Measurements from ENCODE around the gene HPCA.
"Not testable (repeated sequence)": the region's sequence is repeated elsewhere in the genome, so short reads cannot be mapped to it uniquely, and the experiment has no call there.

The HPCA gene

DNA sequence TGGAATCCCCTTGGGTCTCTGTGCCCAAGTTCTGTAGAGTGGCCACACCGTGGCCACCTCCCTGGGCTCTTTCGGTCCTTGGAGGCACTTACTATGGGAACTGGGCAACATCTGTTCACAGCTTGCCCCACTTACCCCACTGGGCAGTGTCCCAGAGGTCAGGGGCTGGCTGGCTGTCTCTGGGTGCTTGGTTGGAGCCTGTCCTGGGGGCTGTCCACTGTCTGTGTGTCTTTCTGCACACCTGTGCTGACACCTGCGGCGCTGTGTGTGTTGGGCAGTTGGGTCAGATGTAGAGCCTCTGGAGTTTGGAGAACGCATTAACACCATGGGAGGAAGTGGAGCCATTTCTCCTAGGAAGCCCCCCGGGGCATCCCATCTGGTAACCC, 16.2 kb downstream of the HPCA start:
- DNase-seq (ENCODE audit: low spot score): no peak

DNA sequence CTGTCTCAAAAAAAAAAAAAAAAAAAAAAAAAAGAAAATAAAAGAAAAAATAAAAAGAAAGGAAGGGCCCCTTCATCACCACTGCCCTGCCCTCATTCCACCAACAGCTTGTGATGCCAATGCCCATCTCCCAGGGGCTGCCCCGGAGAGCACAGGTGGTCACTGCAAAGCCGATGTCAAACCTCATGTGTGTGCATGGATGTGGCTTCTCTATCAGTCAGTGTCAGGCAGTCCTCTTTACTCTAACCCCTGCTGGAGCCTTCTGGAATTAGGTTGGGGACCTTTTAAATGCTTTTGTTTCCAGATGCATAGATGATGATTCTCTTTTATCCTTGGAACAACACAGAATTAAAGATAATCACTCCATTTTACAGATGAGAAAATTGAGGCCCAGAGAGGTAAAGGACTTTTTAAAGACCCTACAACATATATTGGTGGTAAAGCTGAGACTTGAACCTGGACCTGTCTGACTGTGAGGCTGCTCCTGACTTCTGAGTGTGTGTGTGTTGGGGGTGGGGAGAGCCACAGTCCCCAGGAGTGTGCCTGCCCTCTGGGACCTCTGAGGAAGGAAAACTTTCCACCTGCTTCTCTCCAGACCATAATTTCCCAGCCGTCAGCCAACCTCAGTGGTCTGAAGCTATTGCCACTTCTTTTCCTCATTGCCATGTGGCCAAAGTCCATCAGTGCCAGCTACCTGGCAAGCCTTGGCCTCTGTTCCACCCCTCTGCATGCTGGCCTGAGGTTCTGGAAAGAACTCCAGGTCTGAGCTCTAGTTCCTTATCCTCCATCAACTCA, 17.9 kb downstream of the HPCA start:
- no peak for DNase-seq (ENCODE audit: low spot score)

DNA sequence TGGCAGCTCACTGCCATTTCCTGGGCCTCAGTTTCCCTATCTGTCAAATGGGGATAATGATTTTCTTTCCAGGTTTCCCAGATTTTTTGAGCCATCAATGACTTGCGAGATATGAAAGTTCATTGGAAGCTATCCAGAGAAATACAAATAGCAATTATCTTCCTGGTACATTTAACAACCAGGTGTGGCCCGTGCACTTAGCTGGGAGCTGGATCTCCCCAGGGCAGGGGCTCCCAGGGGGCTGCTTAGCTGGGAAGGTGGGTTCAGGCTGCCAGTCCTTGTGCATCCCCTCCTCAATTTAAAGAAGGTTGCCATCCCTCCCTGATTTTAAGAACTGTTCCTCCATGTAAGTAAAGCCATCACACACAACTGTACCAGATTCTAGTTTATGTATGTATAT, 18.5 kb downstream of the HPCA start:
- no peak for DNase-seq (ENCODE audit: low spot score)

DNA sequence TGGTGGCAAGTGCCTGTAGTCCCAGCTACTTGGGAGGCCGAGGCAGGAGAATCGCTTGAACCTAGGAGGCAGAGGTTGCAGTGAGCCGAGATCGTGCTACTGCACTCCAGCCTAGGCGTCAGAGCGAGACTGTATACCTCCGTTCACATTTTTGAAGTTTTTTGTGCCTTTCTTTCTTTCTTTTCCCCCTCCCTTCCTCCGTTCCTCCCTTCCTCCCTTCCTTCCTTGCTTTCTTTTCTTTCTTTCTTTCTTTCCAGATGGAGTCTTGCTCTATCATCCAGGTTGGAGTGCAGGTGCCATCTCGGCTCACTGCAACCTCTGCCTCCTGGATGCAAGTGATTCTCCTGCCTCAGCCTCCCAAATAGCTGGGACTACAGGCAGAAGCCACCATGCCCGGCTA, 19.3 kb downstream of the HPCA start:
- DNase-seq (ENCODE audit: low spot score): not testable (repeated sequence)

DNA sequence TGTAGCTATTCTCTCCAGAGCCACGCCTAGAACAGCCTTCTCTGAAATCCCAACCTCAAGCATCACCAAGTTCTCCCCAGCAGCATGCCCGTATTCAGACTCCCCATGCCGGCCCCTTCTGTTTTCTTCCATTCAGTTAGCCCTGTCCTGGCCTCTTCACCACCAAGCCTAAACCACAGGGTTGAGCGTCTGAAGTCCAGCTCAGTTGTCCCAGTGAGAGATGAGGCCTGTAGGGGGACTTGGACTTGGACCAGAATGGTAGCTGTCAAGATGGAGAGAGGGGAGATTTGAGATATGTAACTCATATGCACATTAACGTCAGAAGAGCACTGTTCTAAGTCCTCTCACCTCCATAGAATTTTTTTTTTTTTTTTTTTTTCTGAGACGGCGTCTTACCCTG, 20.4 kb downstream of the HPCA start:
- DNase-seq (ENCODE audit: low spot score): no peak

DNA sequence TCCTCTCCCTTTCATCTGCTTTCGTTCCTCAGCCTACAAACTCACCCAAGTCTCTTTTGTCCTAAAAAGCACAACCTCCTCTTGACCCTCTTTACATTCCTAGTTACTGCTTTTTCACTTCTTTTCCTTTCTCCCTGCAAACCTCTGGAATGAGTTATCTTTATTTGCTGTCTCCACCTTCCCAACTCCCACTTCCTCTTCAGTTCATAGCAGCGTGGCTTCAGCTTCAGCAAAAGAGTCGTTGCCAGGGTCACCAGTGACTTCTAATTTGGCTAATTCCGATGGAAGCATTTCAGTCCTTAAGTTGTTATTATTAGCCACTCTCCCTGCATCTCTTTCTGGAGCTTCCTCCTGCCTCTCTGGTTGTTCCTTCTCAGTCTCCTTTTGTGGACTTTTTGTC, 21.1 kb downstream of the HPCA start:
- no peak for DNase-seq (ENCODE audit: low spot score)

DNA sequence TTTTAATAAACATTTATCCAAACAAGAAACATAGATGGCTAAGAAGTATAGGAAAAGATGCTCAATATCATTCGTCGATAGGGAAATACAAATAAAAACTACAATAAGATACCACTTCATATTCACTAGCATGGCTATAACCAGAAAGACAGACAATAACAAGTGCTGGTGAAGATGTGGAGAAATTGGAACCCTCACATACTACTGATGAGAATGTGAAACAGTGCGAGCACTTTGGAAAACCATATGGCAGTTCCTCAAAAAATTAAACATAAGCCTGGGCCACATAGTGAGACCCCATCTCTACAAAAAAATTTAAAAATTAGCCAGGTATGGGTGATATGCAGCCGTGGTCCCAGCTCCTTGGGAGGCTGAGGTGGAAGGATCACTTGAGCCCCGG, 24.0 kb downstream of the HPCA start:
- no peak for DNase-seq (ENCODE audit: low spot score)

DNA sequence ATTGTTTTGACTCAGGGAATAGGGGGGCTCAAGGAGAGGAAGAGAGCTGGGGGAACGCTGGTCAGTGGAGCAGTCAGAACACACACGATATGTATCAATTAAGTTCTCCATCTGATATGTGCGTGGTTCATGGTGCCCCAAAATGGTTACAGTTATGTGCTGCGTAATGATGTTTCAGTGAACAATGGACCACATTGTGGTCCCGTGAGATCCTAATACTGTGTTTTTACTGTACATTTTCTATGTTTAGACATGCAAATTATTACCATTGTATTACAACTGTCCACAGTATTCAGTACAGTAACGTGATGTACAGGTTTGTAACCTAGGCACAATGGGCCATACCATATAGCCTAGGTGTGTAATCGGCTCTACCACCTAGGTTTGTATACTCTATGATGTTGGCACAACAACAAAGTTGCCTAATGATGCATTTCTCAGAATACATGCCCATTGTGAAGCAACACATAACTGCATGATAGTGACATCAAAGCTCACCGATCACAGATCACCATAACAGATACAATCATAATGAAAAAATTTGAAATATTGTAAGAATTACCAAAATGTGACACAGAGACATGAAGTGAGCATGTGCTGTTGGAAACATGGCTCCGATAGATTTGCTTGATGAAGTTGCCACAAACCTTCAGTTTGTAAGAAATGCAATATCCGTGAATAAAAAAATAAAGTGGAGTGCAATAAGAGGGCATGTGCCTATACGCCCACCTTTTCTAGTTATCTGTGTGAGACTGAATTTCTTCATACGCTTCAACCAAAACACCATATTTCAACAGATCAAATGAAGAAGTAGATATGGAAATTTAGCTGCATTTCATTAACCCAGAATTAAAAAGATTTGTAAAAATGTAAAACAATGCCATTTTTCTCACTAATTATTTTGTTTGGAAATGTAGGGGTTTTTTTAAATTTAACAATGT, 29.7 kb downstream of the HPCA start:
- no peak for DNase-seq (ENCODE audit: low spot score)

DNA sequence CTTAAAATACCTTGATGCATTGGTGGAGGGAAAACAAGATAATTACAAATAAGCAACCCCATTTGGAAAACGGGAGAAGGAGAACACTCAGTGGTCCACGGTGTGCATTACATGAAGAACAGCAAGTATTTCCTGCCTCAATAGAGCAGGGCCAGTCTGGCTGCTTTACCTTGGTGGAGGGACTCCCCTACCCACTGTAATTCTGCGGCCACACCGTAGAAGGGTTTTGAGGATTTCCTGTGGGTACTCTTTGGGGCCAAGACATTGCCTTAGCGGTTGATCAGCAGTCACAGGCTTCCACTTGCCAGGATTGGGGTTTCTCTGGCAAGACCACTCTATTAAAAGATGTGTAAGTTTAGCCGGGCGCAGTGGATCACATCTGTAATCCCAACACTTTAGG, 31.2 kb downstream of the HPCA start:
- DNase-seq (ENCODE audit: low spot score): no peak

DNA sequence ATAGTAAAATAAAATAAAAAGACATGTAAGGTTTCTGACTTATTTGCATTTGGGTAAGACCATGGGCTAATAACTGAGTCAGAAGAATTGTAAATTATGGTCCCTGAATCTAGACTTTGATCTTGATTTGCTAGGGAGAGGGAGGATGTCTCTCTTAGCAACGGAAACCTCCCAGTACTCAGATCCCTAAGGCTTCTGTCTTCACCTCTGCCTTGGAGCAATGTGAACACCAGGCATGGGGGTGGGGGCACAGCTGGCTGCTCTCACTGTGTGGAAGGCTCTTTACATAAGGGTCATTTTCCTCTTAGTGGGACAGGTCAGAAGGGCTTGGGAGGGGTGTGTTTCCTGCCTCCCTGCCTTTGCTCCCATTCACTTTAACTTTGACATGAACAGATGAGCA, 31.9 kb downstream of the HPCA start:
- DNase-seq (ENCODE audit: low spot score): no peak

DNA sequence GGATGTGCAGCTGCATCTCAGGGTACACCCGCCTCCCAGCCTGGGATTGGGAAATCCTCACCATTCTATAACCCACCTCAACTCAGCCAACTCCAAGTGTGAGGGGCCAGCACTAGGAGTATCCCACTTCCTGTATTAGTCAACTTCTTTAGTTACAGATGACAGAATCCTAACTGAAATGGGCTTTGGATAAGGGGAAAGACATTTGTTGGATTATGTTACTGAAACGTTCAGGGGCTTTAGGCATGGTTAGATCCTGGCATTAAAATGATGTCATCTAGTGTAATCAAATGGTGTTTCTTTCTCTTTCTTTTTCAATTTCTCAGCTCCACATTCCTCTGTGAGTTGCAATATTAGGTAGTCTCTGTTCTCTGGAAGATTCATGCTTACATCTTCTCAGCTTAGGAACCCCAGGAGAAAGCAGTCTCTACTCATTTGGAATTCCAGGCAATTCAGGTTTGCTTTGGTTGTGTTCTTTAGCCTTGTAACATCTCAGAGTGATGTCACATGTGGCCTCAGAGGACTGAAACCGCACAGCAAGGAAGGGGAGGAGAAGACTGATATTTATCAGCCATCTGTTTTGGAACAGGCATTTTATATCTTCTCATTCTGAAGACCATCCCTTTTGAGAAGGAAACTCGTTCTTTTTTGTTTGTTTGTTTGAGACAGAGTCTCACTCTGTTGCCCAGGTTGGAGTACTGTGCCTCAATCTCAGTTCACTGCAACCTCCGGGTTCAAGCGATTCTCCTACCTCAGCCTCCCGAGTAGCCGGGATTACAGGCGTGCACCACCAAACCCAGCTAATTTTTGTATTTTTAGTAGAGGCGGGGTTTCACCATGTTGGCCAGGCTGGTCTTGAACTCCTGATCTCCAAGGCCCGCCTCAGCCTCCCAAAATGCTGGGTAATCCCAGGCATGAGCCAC, 33.8 kb downstream of the HPCA start:
- no peak for DNase-seq (ENCODE audit: low spot score)

DNA sequence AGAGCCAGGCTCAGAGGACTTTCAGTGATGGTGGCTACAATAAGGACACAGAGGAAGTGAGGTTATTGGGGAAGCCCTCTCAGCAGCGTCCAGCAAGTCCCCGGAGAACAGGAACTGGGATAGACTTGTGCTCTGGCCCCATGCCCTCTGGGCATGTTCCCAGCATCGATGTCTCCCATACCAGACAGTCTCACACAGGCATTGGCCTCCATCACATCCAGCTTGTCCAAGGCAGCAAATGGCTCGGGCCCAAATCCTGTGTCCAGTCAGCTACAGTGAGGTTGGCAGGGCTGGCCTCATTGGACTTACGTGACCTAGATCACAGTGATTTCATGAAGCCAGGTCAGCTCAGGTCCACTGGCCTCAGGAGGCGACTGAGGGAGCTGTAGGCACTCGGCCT, 34.5 kb downstream of the HPCA start:
- no peak for DNase-seq (ENCODE audit: low spot score)

DNA sequence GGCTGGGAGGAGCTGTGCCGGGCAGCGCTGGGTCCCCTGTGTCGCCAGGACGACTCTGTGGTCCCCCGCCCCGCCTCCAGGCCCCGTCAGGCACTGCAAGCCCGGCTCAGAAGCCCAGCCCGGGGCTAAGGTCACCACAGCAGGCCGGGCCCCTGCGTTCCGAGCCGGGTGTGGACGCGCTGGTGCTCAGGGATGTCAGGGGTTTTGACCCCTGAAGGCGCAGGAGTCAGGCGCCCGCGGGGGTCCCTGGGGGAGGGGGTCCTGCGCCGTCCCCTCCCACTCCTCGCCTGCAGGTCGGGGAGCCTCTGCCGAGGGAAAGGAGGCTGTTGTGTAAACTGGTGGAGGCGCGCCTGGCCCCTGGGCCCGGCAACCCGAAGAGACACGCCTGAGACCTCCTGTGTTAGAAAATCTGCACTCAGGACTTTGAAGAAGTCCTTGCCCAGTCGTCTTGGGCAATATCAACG, 38.6 kb downstream of the HPCA start:
- DNase-seq (ENCODE audit: low spot score): no peak

DNA sequence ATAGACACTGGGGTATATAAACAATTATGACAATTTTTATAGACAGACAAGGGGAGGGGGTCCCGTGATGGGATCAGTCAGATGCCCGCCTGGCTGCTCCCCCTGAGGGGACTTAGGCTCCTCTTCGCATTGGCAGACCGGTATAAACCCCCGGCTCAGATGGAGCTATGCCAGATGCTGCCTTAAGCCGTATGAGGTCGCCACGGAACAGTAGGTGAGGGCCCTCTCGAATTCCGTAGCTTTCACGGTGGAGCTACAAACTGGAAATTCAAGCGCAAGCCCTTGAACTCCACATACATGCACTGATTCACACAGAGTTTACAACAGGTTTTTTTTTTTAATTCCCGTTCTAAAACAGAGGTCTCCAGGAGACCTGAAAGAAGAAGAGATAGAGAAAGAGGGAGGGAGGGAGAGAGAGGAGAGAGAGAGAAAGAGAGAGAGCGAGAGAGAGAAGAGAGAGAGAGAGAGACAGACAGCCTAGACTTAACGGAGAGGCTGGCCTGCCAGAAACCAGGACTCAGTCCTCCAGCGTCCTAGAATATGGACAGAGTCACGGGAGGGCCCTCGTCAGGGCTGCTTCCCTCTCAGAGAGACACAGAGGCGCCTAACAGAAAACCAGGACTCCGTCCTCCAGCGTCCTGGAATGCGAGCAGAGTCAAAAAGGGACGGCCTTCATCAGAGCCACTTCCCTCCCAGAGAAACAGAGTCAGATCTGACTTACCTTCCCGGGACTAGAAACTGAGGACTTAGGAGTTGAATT, 39.3 kb downstream of the HPCA start:
- no peak for DNase-seq (ENCODE audit: low spot score)

DNA sequence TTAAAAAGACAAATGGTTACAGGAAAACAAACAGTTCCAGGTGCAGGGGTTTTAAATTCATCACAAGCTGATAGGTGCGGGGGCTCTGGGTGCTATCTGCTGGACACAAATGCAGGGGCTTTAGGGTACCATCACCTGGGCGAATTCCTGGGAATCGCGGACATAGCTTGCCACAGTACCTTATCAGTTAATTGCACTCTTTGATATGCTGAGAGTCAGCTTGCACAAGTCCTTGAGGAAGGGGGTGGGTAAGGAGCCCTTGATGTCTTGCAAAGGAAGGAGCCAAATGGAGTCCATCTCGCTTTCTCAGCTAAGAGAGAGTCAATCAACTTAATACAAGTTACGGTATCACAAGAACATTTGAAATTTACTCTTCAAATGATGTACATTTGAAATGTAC, 40.3 kb downstream of the HPCA start:
- DNase-seq (ENCODE audit: low spot score): no peak

DNA sequence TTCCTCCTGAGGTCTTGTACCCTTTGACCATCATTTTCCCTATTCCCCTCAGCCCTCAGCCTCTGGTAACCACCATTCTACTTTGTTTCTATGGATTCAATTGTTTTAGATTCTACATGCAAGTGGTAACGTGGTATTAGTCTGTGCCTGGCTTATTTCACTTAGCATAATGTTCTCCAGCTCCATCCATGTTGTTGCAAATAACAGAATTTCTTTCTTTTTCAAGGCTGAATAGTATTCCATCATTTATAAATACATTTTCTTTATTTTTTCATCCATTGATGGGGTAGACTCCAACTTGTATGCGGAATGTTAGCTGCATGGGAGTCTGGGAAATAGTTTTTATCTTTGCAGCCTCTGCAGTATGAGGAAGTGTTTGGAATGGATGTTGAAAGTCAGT, 41.1 kb downstream of the HPCA start:
- no peak for DNase-seq (ENCODE audit: low spot score)

DNA sequence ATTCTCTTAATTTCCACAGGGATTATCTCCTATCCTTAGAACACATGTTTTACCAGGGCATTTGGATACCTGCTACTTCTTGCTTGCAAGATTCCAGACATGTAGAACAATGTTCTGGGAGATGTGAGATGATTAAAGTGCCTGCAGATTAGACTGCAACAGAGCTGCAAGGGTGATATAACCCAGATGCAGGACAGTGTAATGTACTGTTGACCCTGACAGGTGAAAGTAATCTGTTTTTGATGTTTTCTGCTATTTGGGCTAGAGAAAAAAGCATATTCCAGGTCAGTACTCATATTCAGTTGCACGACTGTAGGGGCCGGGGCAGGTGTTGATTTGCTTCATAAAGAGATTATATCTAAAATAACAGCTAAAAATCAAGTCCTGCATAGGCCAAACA, 42.0 kb downstream of the HPCA start:
- DNase-seq (ENCODE audit: low spot score): no peak

DNA sequence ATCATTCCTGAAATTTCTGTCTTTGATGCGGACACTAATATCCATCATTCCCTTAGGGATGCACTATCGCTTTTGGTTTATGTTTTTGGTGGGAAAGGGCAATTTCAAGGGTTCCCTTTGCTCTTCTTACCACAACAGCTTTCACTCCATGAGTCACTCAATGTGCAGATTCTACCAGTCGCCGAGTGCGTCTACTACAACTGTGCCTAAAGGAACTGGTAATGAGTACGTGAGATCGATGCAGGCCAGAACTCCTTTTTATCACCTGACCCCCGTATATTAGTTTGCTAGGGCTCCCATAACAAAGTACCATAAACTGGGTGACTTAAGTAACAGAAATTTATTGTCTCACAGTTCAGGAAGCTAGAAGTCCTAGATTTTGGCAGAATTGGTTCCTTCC, 42.4 kb downstream of the HPCA start:
- no peak for DNase-seq (ENCODE audit: low spot score)

DNA sequence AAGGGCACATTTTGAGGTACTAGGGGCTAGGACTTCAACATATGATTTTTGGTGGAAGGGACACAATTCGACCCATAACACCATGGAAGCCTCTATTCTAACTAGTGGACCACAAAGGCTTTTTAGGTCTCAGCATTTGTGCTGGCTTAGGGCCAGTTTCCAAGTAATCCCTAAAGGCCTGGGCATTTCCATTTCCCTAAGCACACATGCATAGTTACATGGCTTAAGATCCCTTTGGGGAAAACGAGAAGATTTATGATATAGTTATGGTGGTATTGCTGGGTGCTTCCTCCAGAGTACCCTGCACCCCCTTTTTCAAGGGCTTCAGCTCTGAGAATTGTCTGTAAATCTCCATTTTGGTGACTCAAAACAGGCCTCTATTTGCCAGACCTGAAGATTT, 43.1 kb downstream of the HPCA start:
- DNase-seq (ENCODE audit: low spot score): no peak

DNA sequence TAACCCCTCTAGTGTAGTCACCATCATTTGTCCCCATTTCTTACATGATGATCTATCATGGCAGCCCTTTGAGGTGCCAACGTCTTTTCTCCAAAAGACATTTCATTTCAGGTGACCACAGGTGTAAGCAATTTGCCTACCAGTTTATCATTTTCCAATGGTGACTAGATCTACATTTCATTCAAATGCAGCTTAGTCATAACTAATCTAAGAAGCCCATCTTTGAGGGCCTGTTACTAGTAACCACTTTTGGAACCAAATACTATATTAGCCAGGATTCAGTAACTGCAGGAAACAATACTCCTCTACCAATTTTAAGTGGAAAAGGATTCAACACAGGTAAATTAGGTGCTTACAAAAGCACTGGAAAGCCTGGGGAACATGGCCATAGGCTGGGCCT, 45.5 kb downstream of the HPCA start:
- no peak for DNase-seq (ENCODE audit: low spot score)

DNA sequence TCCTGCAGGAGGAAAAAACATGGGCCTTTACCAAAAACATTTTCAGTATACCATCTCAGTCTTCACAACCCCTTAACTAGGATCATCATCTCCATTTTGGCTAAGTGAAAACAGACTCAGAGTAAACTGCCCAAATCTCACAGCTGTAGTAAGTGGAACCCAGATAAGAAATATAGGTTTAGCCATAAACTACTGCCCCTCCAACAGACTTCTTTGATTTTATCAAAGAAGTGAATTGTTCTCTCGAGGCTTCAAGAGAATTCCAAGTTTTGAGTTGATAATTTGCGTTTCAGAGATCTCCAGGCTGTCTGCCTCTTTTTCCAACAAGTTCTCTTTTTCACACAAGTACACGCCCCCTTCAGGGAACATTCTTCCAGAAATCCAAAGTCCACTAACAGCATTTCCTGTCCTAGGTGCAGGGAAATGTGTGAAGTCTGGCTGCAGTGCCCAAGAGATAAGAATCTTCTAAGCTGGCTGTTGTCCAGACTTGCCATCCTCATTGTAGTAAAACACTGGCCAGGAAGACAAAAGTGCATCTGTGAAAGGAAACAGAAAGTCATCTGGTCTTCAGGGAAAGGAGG, 47.5 kb downstream of the HPCA start:
- DNase-seq (ENCODE audit: low spot score): no peak

Data from germinal center (tissue), 1 donor.